Right forelimb (tissue), 1 donor: ENCODE results near the gene SF3B3.
A peak's percentile ranks its signal among the peaks of the same experiment; 100 is the strongest.

ENCODE experiments used
- DNase-seq: peaks from one replicate; pipeline ENCODE4 v3.0.0-alpha.2; 2018

The SF3B3 gene

GRCh38 chr16:70523743-70524398, at the start of gene SF3B3:
SF3B3 (plus strand) TSS chr16:70523816; CDS start chr16:70526657, 2,841 bp downstream.
- peak; percentile 87 for DNase-seq

DNA sequence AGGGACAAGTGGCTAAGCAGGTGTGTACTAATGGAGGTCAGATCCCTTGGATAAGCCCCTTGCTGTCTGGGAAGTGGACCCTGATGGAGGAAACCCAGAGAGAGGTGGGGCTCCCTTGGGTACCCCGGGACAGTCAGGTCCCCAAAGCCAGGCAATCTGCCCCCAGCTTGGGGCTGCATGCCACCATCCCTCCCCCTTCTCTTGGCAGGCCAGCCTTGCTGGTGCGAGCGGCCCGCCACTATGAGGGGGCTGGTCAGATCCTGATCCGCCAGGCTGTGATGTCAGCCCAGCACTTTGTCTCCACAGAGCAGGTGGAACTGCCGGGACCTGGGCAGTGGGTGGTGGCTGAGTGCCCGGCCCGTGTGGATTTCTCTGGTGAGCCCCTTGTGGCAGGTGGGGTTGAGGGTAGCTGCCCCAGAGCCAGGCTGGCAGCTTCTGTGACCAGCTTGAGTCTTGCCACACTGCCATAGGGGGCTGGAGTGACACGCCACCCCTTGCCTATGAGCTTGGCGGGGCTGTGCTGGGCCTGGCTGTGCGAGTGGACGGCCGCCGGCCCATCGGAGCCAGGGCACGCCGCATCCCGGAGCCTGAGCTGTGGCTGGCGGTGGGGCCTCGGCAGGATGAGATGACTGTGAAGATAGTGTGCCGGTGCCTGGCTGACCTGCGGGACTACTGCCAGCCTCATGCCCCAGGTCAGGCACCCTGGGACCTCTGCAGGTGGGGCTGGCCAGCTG, 49.1 kb upstream of the SF3B3 start:
- DNase-seq, result no peak

GRCh38 chr16:70475054-70475871, 48.4 kb upstream of the SF3B3 start:
- DNase-seq, result no peak

DNA sequence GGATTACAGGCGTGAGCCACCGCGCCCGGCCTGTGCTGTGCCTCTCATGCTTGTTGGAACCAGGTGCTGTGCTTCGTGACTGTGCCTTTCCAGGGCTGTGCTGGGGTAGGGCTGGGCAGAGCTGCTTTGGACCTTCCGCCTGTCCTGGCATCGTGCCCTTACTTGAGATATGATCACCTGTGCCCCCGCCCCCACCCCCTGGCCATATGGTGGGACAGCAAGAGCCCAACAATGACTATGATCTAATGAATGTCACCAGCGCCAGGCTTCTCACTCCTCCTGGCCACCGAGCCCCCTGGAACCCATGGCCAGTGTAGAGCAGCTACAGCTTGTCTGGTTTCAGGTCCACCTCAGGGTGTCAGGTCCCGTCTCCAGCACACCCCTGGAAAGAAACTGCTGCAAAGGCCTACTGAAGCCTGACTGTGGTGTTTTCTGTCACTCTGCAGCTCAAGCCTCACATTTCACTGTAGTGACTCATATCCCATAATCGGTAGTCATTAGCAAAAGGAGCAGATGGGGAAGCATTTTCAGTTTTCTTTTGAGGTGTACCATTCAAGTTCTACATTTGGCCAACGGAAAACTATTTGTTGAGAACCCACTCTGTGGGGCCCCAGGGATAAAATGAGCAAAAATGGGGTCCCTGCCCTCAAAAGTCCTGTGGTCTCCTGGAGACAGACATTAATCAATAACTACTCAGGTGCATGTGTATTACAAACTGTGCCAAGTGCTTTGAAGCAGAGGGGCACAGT, 47.2 kb upstream of the SF3B3 start:
- DNase-seq, result no peak

DNA sequence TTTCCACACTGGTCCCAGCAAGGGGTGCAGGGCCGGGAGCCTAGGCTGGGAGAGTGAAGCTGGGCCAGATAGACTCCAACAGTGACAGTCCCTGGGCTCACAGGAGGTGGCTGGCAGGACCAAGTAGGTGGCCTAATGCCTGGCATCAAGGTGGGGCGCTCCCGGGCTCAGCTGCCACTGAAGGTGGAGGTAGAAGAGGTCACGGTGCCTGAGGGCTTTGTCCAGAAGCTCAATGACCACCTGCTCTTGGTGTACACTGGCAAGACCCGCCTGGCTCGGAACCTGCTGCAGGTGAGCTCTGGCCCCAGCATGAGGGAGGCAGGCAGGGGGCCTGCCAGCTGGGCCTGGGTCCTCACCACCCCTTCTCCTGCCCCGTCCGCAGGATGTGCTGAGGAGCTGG, 45.4 kb upstream of the SF3B3 start:
- no peak for DNase-seq

GRCh38 chr16:70478912-70479341, 44.7 kb upstream of the SF3B3 start:
- no peak for DNase-seq

DNA sequence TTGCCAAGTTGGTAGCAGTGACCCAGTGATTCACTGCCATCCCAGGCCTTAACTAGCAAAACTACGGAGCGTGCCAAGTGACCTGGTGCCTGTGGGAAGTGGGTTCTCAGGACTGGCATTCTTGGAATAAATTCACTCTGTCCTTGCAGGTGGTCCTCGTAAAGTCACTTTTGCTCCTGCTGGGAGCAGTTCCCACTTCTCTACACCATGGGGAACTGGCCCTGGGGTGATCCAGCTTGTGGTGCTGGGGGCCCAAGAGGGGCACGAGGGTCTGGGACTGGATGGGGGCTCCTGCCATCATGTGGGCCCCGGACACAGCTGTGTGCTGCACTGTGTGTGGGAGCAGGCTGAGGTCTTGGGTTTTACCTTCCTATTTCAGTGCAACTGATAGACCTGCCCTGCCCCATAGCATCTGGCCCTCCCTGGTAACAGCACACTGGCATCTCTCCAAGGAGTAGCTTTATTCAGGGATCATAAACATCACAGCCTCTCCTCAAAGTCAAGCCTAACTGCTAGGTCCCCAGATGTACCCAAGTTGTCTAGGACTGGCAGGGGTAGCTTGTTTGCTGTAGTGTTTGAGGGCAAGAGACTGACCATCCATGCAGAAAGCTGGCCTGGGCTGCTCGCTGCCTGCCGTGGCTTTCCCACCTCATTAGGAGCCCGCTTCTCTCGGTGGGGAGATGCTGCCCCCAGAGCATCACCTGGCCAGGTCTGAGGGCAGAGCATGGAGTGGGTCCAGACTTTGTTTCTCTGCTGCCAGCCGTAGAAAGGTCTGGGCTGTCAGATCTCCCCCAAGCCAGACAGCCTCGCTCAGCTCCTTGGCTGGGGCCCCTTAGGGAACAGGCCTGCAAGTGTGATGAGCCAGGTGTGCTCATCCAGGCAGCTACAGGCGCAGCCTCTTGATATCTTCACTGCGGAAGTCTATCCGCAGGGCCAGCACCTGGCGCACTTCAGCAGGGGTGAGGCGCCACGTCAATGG, 43.2 kb upstream of the SF3B3 start:
- no peak for DNase-seq

- no peak for DNase-seq
Observed at GRCh38 chr16:70481929-70482536, 41.6 kb upstream of the SF3B3 start.

DNA sequence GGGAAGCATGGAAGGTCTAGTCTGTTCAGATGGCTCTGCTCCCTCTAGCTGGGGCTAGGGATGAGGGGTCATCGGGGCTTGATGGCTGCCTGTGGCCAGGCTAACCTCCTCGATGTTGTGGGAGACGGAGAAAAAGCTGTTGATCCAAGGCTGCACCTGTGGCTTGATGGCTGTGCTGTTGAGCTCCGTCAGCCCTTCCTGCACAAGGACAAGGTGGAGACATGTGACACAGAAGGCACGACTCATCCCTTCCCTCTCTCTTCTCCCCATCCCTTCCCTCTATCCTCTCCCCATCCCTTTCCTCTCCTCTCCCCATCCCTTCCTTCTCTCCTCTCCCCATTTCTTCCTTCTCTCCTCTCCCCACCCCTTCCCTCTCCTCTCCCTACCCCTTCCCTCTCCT, 41.0 kb upstream of the SF3B3 start:
- no peak for DNase-seq

GRCh38 chr16:70483426-70483825, 40.2 kb upstream of the SF3B3 start:
- DNase-seq, result no peak

- DNase-seq, result no peak
Observed at GRCh38 chr16:70484867-70485266, 38.7 kb upstream of the SF3B3 start.

DNA sequence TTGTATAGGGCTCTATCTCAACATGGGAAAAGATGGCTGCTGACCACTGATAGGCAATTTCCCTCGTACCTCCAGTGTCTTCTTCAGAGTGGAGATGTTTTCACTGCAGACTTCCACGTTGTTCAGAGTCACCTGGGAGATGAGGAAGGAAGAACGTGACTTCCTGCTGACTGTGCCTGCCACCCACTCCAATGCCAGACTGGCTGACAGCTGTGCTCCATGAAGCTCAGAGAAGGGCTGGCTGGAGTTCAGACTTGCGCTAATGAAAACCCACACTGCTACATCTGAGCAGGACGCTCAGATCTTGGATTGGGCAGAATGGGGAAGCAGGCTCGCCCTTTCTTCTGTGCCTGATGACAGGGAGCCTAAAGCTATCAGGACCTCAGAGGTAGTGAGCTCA, 33.4 kb upstream of the SF3B3 start:
- DNase-seq, result no peak

DNA sequence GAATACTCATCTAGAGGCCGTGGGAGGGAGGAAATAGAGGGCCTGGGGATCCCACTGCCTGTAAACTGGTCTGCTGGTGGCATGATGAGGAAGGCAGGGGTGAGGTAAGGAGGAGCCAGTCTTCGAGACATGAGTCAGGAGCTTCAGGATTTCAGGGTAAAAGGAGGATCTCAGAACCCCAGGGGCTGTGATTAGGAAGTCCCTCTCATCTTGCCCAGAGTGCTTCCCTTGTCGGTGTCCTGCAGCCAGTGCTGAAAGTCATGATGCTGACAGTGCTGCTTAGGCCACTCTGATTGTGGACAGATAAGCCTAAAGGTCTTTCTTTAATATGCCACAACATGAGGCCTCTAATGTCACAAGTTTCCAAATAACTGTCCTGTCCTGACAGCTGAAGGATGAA, 29.8 kb upstream of the SF3B3 start:
- no peak for DNase-seq

DNA sequence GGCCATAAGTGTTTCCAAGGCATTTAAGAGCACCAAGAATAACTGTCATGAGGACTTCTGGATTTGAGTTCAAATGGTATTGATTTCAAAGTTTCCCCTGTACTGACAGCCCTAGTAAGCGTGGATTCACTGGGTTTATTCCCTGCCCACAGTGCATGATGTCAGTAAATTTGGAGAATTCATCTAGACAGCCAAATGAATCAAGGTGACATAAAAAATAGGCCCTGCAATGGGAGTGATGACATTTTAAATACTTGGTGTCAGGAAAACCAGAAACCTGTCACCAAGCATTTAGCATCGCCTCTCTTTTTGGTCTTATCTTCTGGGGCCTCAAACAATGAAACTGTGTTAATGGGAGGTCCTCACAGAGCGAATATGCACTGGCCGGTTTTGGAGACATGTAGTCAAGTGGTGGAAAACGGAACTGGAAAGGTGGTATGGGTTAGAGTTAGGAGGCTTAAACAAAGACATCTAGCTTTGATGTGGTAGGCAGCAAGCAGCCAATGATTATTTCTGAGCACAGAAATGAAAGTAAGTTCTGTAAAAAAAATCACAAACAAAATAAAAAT, 29.3 kb upstream of the SF3B3 start:
- no peak for DNase-seq

GRCh38 chr16:70494777-70495176, 28.8 kb upstream of the SF3B3 start:
- no peak for DNase-seq

- DNase-seq, result no peak
Observed at GRCh38 chr16:70495425-70496182, 28.0 kb upstream of the SF3B3 start.

DNA sequence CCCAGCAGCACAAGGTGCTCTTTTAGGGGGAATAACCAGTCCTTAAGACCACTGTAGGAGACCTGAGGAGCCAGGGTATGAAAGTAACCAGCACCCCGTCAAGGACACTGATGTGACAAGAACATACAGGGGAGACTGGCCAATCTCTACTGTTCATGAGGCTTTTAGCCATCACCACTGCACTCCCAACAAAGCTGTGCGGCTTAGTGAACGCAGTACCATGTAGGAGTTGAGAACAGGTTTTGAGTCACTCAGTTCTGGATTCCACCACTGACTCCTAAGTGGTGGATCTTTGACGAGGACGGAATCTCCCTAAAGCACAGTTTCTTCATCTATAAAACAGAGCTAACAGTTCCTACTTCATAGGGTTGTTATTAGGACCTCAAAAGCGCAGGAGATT, 27.1 kb upstream of the SF3B3 start:
- DNase-seq, result no peak

DNA sequence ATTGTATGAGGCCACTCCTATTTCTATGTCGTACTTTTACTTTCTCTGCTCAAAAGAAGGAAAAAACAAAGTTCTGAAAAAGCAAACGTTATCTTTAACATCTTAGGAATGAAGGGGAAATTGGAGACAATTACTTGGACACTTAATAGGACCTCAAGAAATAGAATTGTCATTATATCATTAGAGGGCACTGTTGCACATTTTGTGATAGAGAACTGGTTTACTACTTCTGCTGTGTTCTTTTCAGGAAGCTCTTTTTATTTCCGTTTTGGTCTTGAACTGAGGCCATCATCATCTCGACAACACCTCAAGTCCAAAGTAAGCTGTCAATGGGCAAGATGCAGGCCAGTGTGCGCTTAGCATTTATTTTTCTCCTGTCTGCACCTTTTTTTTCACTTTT, 14.9 kb upstream of the SF3B3 start:
- DNase-seq, result no peak

DNA sequence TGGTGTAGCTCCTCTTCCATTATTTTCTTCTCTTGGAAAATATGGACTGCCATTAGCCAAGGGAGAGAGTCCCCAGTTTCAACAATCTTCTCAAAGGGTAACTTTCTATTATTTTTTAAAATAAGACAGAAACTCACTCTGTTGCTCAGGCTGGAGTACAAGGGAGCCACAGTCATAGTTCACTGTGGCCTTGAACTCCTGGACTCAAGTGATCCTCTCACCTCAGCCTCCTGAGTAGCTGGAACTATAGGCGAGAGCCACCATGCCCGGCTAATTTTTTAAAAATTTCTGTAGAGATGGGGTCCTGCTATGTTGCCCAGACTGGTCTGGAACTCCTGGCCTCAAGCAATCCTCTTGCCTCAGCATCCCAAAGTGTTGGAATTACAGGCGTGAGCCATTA, 13.4 kb upstream of the SF3B3 start:
- no peak for DNase-seq

DNA sequence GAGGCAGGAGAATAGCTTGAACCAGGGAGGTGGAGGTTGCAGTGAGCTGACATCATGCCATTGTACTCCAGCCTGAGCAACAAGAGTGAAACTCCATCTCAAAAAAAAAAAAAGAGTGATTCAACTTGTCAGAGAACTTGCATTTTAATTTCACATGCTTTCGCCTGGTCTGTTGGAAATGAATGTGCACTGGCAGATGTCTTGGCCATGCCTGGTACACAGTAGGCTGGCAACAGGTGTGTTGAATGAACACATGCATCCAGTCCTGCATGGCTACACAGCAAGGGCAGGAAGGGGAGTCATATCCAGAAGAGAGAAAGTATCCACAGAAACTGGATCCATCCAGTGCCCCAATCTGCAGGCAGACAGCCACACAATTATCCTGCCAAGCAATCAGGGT, 11.8 kb upstream of the SF3B3 start:
- no peak for DNase-seq
